GM19193 (cell line): ENCODE measurements around the gene GNAZ.

Experiments
- POLR2A ChIP-seq: IDR thresholded peaks from 4 replicates; pipeline ENCODE4 v1.6.1; 2011; ENCODE audit not compliant: insufficient read depth, insufficient read length; ENCODE audit errors: extremely low read depth

Gene GNAZ

GRCh38 chr22:23058481-23059283 is 11.6 kb upstream of the GNAZ start:
- no peak for TF ChIP-seq POLR2A

DNA sequence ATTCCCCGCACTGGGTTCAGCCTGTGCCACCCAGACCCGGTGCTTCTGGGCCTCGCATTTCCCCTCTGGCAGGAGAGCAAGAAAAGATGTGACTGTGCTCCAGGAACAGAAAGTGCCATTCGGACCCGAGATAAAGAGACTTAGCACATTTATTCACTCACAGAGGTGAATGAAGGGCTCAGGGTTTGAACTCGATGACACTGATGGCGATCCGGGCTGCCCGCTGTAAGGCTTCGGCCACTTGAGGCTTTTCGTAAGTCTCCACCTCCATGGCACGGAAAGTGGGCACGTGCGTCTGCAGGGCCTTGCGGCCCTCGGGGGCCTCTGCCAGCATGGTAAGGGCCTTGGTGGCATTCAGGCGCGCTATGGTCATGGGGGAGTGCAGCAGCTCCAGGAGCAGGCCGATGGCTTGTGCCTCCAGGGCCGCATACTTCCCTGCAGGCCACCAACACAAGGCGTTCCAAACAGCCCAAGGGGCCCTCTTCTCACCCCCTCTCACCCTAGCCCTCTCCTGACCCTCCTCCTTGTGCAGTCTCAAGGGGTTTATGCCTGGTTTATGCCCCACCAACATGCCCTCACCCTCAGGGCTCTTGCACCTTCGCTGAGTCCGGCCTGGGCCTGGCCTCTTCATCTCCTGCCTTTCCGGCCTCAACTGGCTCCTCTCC is 10.9 kb upstream of the GNAZ start:
- TF ChIP-seq POLR2A, result no peak

- no peak for TF ChIP-seq POLR2A
Measured at GRCh38 chr22:23060612-23061400, 9.5 kb upstream of the GNAZ start.

DNA sequence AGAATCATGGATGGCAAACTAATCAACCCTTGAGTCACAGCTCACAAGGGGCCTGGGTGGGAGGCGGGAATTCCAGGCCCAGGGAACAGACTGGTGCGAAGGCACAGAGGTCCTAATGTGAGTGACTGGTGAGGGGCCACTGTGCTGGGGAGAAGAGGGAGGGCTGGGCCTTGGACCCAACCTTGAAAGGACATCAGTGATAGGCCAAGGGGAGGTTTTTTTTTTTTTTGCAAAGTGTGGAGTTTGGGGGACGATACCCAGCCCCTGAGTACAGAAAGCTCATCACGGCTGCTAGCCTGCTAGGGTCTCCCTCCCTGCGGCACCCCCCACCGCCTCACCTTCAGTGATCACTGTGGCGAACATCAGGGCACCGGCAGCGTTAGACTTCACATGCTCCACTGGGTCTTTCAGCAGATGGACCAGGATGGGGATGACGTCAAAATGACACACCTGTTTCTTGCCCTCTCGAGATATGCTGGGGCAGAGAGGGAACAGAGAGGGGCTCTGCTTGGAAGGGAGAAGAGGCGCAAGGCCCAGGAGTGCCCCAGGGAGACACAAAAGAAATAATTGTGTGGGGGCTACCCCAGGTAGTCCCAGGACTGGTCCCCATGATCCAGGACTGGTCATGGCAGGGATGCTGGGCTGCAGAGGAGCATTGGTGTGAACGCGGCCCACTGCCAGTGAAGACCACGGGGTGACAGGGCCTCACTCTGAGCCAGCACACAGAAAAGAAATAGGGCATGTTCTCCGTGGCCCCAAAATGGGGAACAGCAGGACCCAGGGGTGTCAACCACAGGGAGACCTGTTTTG is 8.6 kb upstream of the GNAZ start:
- TF ChIP-seq POLR2A, result no peak

DNA sequence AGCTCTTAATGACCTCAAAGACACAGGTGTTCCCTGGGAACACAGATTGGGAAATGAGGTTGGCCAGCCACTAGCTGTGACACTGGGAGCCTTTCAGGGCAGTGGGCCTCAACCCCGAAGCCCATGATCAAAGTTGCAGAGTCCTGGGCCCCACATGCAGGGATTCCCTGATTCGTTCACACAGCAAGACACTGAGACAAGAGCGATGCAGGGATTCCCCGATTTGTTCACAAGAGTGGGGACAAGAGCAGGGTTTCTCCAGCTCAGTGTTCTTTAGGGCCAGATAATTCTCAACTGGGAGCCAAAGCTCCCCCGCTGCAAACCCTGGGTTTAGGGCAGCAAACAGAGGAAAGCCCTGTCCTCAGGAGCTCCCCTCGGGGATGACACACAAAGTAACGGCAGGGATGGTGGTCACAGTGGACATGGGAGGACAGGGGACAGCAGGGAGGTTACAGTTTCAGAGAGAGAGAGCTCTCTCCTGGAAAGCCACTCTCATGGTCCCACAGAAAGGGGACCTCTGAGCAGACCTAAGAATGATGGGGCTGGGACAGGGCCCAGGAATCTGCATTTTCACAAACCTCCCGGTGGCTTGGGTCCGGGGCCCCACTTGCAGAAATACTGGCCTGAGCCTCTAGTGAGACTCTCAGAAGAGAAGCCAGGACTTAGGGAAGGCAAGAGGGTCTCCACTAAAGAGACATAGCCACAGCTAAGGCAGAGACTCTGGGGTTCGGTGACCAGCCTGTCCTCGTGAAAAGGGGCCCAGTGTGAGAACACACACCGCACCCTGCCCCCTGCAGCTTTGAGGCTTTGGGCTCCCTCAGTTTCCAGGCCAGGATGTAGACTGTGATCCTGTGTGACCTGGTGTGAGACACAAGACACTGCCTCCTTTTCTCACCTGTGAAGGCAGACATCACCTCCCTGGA is 7.4 kb upstream of the GNAZ start:
- no peak for TF ChIP-seq POLR2A

- no peak for TF ChIP-seq POLR2A
Measured at GRCh38 chr22:23063539-23064380, 6.6 kb upstream of the GNAZ start.

DNA sequence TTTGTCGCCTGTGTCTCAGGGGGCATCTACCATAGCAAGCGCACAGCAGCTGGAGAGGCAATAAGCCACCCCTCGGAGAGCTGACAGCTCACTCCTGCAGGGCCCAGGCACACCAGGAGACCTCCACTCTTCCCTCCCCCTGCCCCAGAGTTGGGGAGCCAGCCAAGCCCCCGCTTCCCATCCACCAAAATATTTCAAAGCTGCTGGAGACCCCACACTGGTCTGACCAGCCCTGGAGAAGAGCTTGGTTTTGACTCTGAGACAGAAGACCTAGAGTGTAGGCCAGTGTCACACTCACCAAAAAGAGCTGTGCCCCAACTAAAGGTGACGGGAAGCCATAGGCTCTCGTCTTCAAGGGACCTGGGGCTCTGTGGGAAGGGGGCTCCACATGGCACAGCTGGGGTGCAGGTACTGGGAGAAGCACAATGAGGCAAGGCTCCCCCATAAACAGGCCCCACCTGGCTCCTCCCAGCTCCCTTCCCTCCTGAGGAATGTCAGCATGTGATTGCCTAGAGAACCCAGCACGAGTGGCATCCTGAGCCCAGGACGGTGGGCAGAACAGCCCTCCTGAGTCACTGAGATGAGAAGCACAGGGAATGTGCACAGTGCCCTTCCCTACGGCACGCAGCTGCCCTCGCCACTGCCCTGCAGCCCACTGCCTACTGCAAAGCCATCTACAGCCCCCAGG is 5.8 kb upstream of the GNAZ start:
- TF ChIP-seq POLR2A, result no peak

- TF ChIP-seq POLR2A, result no peak
Measured at GRCh38 chr22:23065069-23065451, 5.3 kb upstream of the GNAZ start.

GRCh38 chr22:23065495-23066122 is 4.7 kb upstream of the GNAZ start:
- no peak for TF ChIP-seq POLR2A

DNA sequence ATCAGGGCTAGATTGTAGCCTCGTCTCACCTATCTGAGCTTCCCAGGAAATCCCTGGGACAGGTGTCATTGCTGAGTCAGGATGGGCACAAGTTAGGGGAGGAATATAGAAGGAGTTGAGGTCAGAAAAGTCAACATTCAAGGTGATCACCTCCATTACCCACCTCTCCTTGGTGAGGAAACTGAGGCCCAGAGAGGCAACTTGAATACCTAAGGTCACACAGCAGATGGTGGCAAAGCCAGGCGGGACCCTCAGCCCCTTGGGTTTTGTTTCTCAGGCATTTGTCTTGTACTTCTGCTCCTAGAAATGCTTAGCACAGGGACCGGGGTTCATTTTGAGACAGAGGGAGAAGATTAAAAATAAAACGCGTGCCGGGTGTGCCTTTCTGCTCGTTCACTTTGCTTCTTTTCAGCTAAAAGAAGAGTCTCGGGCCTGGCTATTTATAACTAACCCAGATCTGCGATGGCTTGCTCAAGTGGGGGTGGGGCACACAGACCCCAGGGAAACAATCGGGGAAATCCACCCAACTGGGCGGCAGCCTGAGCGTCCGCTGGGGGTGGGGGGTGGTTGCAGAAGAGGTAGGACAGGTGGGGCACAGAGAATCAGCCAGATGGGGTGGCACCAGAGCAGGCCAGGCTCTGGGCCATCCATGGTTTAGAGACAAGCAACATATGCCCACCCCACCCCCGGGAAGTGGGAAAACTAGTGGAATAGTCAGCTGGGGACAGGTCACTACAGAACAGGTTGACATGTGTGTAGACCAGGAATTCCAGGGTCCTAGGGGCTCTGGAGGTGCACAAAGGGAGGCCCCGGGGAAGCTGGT is 3.9 kb upstream of the GNAZ start:
- TF ChIP-seq POLR2A, result no peak

- TF ChIP-seq POLR2A, result no peak
Measured at GRCh38 chr22:23067023-23067650, 3.2 kb upstream of the GNAZ start.

DNA sequence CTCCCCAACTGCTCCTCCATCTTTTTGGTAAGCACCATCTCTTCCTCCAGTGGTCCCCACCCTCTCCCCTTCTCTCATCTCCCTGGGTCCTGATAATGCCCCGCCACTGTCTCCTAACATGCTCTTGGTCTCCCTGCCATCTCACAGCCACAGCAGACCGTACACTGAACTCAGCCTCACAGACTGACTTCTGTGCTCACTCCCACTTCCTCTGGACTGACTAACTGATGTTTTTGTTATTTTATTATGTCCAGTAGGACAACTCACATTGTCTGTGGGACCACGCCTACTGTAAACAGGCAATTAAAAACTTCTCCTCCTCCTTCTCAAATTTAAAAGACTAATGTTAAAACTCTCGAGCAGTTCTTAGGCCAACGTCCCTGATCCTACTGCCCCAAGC is 2.6 kb upstream of the GNAZ start:
- no peak for TF ChIP-seq POLR2A
